CD4-positive, alpha-beta T cell (primary cell): ENCODE results near the gene MAP3K12. TPM values are rescaled to one million over a fixed set of nuclear protein-coding genes. Genes with fewer than 3 reads are reported as not detected.

ENCODE experiments used
- ATAC-seq: fragments of 200-7000 bp; cut with Tn5 transposase; one replicate; pipeline ENCODE4 v1.10.0; 2022; ENCODE audit warnings: mild to moderate bottlenecking; ENCODE audit not compliant: poor library complexity
- CTCF ChIA-PET: fragments of 350-600 bp; sonication (Branson Sonifier 250); formaldehyde crosslinking; loops from one replicate; lab custom pipeline; 2021; ENCODE audit warnings: antibody characterized with exemption, inconsistent platforms; lab: Charles Lee
- POLR2A ChIA-PET: fragments of 350-600 bp; sonication (Branson Sonifier 250); formaldehyde crosslinking; loops from one replicate; lab custom pipeline; 2021; ENCODE audit warnings: antibody characterized with exemption, inconsistent platforms; lab: Charles Lee
- DNase-seq, 14 experiments: peaks; one replicate each; pipeline ENCODE4 v3.0.0-alpha.2; 2013 to 2020; ENCODE audit warnings: mixed read lengths in 2 of 14
- H3K27ac ChIP-seq, 2 donors: one replicate each; pipeline versions ENCODE4 v1.5.1 to v1.7.0; 2013; ENCODE audit warnings: low read length in 2 of 2, low read depth in 1 of 2, mild to moderate bottlenecking in 1 of 2
- H3K27me3 ChIP-seq, 2 experiments: 1 replicate in 1 of 2; 2 replicates in 1 of 2; pipeline versions ENCODE4 v1.6.1 to v1.7.0; 2013; ENCODE audit warnings: low read length in 2 of 2, control low read depth in 1 of 2, mild to moderate bottlenecking in 1 of 2, moderate library complexity in 1 of 2; ENCODE audit not compliant: insufficient read depth in 2 of 2, control insufficient read depth in 1 of 2
- H3K36me3 ChIP-seq: one replicate; pipeline ENCODE4 v1.6.1; 2013; ENCODE audit warnings: low read length, control low read depth; ENCODE audit not compliant: insufficient read depth
- H3K4me1 ChIP-seq: one replicate; pipeline ENCODE4 v1.6.1; 2013; ENCODE audit warnings: low read length, control low read depth; ENCODE audit not compliant: insufficient read depth
- H3K4me3 ChIP-seq: one replicate; pipeline ENCODE4 v1.5.1; 2013; ENCODE audit warnings: mild to moderate bottlenecking, low read length, moderate library complexity
- H3K9me3 ChIP-seq, 2 experiments: 1 replicate in 1 of 2; 2 replicates in 1 of 2; pipeline versions ENCODE4 v1.6.1 to v1.7.0; 2013; ENCODE audit warnings: low read length in 2 of 2, mild to moderate bottlenecking in 2 of 2, control low read depth in 1 of 2, moderate library complexity in 1 of 2; ENCODE audit not compliant: control insufficient read depth in 1 of 2, insufficient read depth in 1 of 2
- H3K27ac Mint-ChIP-seq: one replicate; pipeline ENCODE4 v1.8.0; 2020; ENCODE audit warnings: mixed read lengths
- H3K27me3 Mint-ChIP-seq: one replicate; pipeline ENCODE4 v1.8.0; 2021; ENCODE audit warnings: mixed read lengths
- H3K36me3 Mint-ChIP-seq: one replicate; pipeline ENCODE4 v1.8.0; 2021; ENCODE audit warnings: low read depth, mixed read lengths
- H3K4me1 Mint-ChIP-seq: one replicate; pipeline ENCODE4 v1.8.0; 2021; ENCODE audit warnings: low read depth, mixed read lengths
- H3K4me3 Mint-ChIP-seq: one replicate; pipeline ENCODE4 v1.8.0; 2020; ENCODE audit warnings: mild to moderate bottlenecking, mixed read lengths
- H3K9me3 Mint-ChIP-seq: one replicate; pipeline ENCODE4 v1.8.0; 2020; ENCODE audit warnings: mixed read lengths
- CTCF ChIP-seq: fragments of 200-600 bp; IDR thresholded peaks from one replicate; pipeline ENCODE4 v1.8.0; 2022; ENCODE audit warnings: antibody characterized with exemption, mild to moderate bottlenecking
- intact Hi-C, 2 experiments: fragments of 100-400 bp; cut with DNase I in 1 of 2; cut with micrococcal nuclease in 1 of 2; formaldehyde crosslinking; loops; one replicate each; pipeline versions ENCODE4 v1.15.1 to v1.9.0; 2023 to 2025; cut with DNase I, micrococcal nuclease
- total RNA-seq, 174 experiments: library from RNA in 2 of 174; stranded (reverse) in 2 of 174; gene quantifications; one replicate each; pipeline ENCODE4 v1.2.3 and lab custom pipeline; 2021 to 2026

The MAP3K12 gene
- total RNA-seq, 2 experiments from 2014 or later: 12.6 to 15.2 TPM

GRCh38 chr12:53496752-53497032 lies 2.6 kb downstream of the MAP3K12 start:
- Histone ChIP-seq H3K4me3 (no peak overlapping the region), H3K4me1 (peaks cover 55% of the 10 kb centered on the region), H3K9me3 (no peaks in the 10 kb centered on the region), H3K27me3 (no peaks in the 10 kb centered on the region), H3K27ac (no peak overlapping the region), H3K36me3 (no peaks in the 10 kb centered on the region)
- peak overlapping the region; percentile 46 for H3K4me3 Mint-ChIP-seq
- DNase-seq (no peak), ATAC-seq (no peak)
- intact Hi-C loops: no loop called here
- H3K27me3 Mint-ChIP-seq: no peaks in the 10 kb centered on the region
- peak overlapping the region; percentile 98 for H3K27ac Mint-ChIP-seq
- peaks cover 71% of the 10 kb centered on the region for H3K4me1 Mint-ChIP-seq
- H3K9me3 Mint-ChIP-seq: no peaks in the 10 kb centered on the region
- CTCF ChIA-PET: no interaction called here
- TF ChIP-seq CTCF: no peak
- POLR2A ChIA-PET: no interaction called here
- peaks cover 21% of the 10 kb centered on the region for H3K36me3 Mint-ChIP-seq

GRCh38 chr12:53495903-53496751 lies 3.1 kb downstream of the MAP3K12 start:
- no peak overlapping the region for H3K4me3 ChIP-seq
- H3K4me3 Mint-ChIP-seq: peak overlapping the region; percentile 46
- ATAC-seq: no peak
- DNase-seq: no peak
- no peaks in the 10 kb centered on the region for H3K9me3 ChIP-seq
- no peaks in the 10 kb centered on the region for H3K27me3 Mint-ChIP-seq
- no peak overlapping the region for H3K27ac ChIP-seq
- no peaks in the 10 kb centered on the region for H3K36me3 ChIP-seq
- no peak overlapping the region for H3K27ac Mint-ChIP-seq
- peaks cover 21% of the 10 kb centered on the region for H3K36me3 Mint-ChIP-seq
- peaks cover 66% of the 10 kb centered on the region for H3K4me1 Mint-ChIP-seq
- intact Hi-C loops: no loop called here
- no peak for TF ChIP-seq CTCF
- ChIA-PET POLR2A (interaction anchor here (1.5 kb wide), 1 partner anchor 10 kb away, joined by 3 read pairs; no protein-coding TSS in a partner anchor), CTCF (no interaction called here)
- no peaks in the 10 kb centered on the region for H3K9me3 Mint-ChIP-seq
- H3K4me1 ChIP-seq: peaks cover 51% of the 10 kb centered on the region
- no peaks in the 10 kb centered on the region for H3K27me3 ChIP-seq

GRCh38 chr12:53493610-53494391 lies 5.5 kb downstream of the MAP3K12 start:
- CTCF ChIA-PET: interaction anchor here (0.9 to 1.7 kb wide), 5 partner anchors 15 to 173 kb away, joined by 3 to 4 read pairs (median 3); partner anchors contain the start of gene AAAS
- peaks cover 58% of the 10 kb centered on the region for H3K4me1 Mint-ChIP-seq
- intact Hi-C loops: no loop called here

More at GRCh38 chr12:53493610-53494391, 5.5 kb downstream of the MAP3K12 start:
- H3K36me3 ChIP-seq: no peaks in the 10 kb centered on the region
- no peak for TF ChIP-seq CTCF
- Mint-ChIP-seq H3K27me3 (no peaks in the 10 kb centered on the region), H3K4me3 (peak overlapping the region; percentile 92), H3K27ac (peak overlapping the region; percentile 92), H3K36me3 (peaks cover 11% of the 10 kb centered on the region), H3K9me3 (no peaks in the 10 kb centered on the region)
- no peaks in the 10 kb centered on the region for H3K9me3 ChIP-seq
- H3K4me1 ChIP-seq: peaks cover 36% of the 10 kb centered on the region
- POLR2A ChIA-PET: interaction anchor here (0.7 to 2.0 kb wide), 8 partner anchors 11 to 274 kb away, joined by 3 to 6 read pairs (median 4); partner anchors contain the start of gene SP1
- H3K4me3 ChIP-seq: peak overlapping the region; percentile 69
- H3K27ac ChIP-seq: peak overlapping the region; percentile 69 to 94
- ATAC-seq (no peak), DNase-seq (peak in 1 of 14 experiments; percentile 17)
- no peaks in the 10 kb centered on the region for H3K27me3 ChIP-seq
